Fibroblast of the aortic adventitia (primary cell): ENCODE measurements around the gene CP. TPM values are rescaled to one million over a fixed set of nuclear protein-coding genes. Genes with fewer than 3 reads are reported as not detected.

ENCODE experiments used
- DNase-seq: peaks from one replicate; pipeline ENCODE4 v3.0.0-alpha.2; 2010; ENCODE audit warnings: low read depth
- H3K4me3 ChIP-seq: 2 replicates; pipeline ENCODE4 v1.5.1; 2011; ENCODE audit warnings: low read depth, mild to moderate bottlenecking, control low read depth, low read length, moderate library complexity
- total RNA-seq: library from RNA; depleted of rRNA; stranded (reverse); fragments of >200 nt; gene quantifications from 2 replicates; pipeline ENCODE4 v1.2.3, GENCODE V29; 2012; ENCODE audit warnings: low replicate concordance
- TF ChIP-seq, protein P1 (sequence below): IDR thresholded peaks from 2 replicates; pipeline ENCODE4 v1.5.1; 2011; ENCODE audit warnings: mild to moderate bottlenecking, low read length, control low read depth, inconsistent platforms; ENCODE audit not compliant: insufficient read depth

Gene CP
- total RNA-seq, 1 donor, result 1.2 TPM

DNA sequence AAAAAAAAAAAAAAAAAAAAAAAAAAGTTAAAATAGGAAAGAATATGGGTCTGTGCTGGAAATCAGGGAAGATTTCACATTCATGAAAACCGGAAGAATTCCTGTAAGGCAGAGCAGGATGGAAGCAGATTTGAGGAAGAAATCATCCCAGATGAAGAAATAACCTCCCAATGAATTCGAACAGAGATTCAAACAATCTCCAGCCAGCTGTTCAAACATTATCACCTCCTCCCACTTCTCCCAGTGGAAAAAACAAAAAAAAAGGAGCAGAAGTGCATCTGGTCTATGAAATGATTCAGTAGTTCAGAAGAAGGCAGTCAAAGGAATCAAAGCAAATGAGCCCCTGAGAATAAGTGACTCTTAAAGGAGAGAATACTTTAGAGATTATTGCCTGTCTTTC, 33.1 kb downstream of the CP start:
- DNase-seq, result peak; percentile 12
- no peak overlapping the region for H3K4me3 ChIP-seq
- TF ChIP-seq, protein P1, sequence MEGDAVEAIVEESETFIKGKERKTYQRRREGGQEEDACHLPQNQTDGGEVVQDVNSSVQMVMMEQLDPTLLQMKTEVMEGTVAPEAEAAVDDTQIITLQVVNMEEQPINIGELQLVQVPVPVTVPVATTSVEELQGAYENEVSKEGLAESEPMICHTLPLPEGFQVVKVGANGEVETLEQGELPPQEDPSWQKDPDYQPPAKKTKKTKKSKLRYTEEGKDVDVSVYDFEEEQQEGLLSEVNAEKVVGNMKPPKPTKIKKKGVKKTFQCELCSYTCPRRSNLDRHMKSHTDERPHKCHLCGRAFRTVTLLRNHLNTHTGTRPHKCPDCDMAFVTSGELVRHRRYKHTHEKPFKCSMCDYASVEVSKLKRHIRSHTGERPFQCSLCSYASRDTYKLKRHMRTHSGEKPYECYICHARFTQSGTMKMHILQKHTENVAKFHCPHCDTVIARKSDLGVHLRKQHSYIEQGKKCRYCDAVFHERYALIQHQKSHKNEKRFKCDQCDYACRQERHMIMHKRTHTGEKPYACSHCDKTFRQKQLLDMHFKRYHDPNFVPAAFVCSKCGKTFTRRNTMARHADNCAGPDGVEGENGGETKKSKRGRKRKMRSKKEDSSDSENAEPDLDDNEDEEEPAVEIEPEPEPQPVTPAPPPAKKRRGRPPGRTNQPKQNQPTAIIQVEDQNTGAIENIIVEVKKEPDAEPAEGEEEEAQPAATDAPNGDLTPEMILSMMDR, result no peak

DNA sequence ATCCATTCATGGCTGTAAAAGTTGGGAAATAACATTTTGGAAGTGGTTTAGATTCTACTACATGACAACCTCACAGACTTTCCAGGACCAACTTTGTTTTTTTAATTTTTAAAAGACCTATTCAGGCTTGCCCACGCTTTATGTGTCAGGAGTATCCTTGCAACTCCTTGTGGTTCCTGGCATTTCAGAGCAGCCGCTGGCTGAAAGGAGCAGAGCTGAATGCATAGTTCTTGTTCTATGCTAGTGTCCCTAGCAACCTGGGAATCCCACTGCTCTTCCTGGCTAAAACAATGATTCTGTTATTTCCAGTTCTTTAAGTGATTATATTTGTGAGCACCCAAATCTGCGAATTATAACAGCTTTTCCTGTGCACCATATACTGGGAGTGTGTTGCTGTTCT, 34.9 kb downstream of the CP start:
- DNase-seq, result no peak
- TF ChIP-seq, protein P1, result no peak
- no peak overlapping the region for H3K4me3 ChIP-seq

DNA sequence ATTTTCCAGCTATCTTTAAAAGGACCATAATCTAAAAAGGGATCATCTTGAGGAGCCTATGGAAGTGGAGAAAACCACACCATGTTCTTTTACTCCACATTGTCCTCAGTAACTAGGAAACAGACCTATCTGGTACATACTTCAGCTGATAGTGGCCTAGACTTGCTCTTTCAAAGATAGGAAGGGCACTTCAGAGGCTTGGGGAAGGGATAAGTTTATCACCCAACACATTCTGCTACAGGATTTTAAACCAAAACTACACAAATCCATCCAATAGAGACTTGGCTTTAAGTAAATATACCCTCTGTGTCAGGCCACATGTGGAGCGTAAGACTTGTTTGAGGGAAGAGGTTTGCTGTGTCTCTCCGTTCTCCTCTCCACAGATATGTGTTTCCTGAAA, 35.4 kb downstream of the CP start:
- no peak for DNase-seq

DNA sequence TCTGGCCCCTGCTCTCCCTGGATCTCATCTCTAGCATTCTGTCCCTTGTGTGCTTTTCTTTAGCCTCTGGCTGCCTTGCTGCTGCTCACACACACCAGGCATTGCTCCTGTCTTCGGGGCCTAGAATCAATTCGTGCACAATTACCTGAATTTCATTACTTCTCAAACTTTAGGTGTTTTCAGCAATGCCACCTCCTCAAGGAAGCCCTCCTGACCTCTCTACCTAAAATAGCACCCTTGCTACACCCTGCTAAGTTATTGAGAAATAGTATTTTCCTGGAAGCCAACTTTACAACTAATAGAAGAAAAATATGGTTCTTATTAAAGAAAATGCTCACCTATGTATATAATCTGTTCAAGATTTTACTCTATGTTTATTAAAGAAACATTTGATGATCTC, 40.4 kb downstream of the CP start:
- no peak overlapping the region for H3K4me3 ChIP-seq
- TF ChIP-seq, protein P1, result no peak
- no peak for DNase-seq

More for the DNA sequence above, 35.4 kb downstream of the CP start:
- H3K4me3 ChIP-seq, result no peak overlapping the region
- TF ChIP-seq, protein P1, result no peak

DNA sequence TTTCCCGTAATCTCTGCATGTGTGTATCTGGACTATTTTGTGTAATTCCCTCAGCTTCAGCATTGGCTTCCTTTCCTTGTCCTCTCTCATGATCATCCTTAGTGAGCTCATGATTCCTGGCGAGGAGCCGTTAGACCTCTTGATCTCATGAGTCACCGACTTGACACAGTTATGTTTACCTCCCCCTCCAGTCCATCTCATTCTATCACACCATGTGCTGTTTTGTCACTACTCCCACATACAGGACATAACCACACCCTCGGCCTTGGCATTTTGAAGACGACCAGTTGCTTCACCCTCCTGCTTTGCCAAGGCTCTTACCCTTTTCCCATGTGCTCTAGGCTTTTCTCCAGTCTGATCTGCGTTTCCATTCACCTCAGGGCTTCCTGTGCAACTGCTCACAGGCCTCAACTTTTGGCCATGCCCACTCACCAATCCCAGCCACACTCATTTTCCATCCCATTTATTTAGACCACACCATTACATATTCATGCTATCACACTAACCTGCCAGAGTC, 41.5 kb downstream of the CP start:
- H3K4me3 ChIP-seq, result no peak overlapping the region
- TF ChIP-seq, protein P1, result no peak
- DNase-seq, result peak; percentile 100

DNA sequence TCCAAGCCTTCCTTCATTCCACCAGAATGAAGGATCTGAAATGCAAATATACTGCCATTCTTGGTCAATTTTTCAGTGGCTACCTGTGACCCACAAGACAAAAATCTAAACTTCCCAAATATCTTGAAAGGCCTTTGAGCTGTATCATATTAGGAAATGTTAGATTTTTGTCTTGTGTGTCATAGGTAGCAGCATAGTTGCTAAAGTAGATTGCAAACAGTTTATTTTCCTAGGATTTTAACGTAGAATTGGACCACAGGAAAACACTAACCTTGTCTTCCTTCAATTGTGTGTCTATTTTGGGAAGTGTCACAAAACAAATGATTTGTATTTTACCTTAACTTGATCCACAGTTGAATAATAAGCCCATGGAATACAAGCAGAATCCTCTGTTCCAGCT, 42.4 kb downstream of the CP start:
- H3K4me3 ChIP-seq, result no peak overlapping the region
- peak; percentile 68 for DNase-seq
- TF ChIP-seq, protein P1, result no peak

DNA sequence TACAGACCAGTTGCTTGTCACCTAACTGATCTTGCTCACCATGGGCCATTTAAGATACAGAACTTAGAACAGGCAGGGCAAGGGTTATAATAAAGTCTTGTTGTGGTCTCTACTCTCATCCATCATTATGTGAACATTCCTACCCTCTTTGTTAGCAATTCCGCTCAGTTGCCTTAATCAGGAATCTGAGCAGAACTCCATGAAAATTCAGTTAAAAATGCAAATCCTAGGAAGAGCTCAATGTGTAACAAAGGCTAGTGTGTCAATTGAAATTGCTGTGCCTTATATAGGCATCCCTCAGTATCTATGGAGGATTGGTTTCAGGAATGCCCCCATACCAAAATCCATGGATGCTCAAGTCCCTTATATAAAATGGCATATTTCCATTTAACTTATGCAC, 44.5 kb downstream of the CP start:
- TF ChIP-seq, protein P1, result no peak
- no peak overlapping the region for H3K4me3 ChIP-seq
- no peak for DNase-seq
